Measurements from ENCODE around the gene PBX2.

GRCh38 chr6:32167761-32168262 lies 22.2 kb downstream of the PBX2 start:
- TF ChIP-seq CTCF (conservative IDR thresholded peaks at IDR 0.05; ENCODE audit: low read depth, low read length) (no peak), EZH2 (IDR thresholded peaks at IDR 0.05; ENCODE audit: borderline replicate concordance, low read depth, low read length, poor library complexity, severe bottlenecking) (no peak)

Data from A673 (cell line).